NCI-H524 treated with DMSO at 0.1 percent for 48 hours (cell line): ENCODE results near the gene TWF1.
A peak's percentile ranks its signal among the peaks of the same experiment; 100 is the strongest.
"Not testable (repeated sequence)": the region's sequence is repeated elsewhere in the genome, so short reads cannot be mapped to it uniquely, and the experiment has no call there.

ENCODE experiments used
- DNase-seq: peaks from one replicate; lab custom pipeline; 2025; lab: John Stamatoyannopoulos, UW

Gene TWF1

GRCh38 chr12:43805149-43805859, 813 bp downstream of the TWF1 start:
- DNase-seq: no peak

- no peak for DNase-seq
These were observed 8.4 kb downstream of the TWF1 start for GRCh38 chr12:43797561-43798217.

- no peak for DNase-seq
These were observed 10.3 kb downstream of the TWF1 start for GRCh38 chr12:43795716-43796280.

GRCh38 chr12:43789941-43790340, 16.2 kb downstream of the TWF1 start:
- DNase-seq: no peak

GRCh38 chr12:43786899-43787693, 19.0 kb downstream of the TWF1 start:
- DNase-seq: no peak

- DNase-seq: no peak
These were observed 29.6 kb downstream of the TWF1 start for GRCh38 chr12:43776498-43776897.

- DNase-seq: no peak
These were observed 39.8 kb downstream of the TWF1 start for GRCh38 chr12:43766291-43766690.

- no peak for DNase-seq
These were observed 41.6 kb downstream of the TWF1 start for GRCh38 chr12:43764528-43764927.

GRCh38 chr12:43763769-43764168, 42.3 kb downstream of the TWF1 start:
- DNase-seq: no peak

GRCh38 chr12:43762596-43762995, 43.5 kb downstream of the TWF1 start:
- DNase-seq: no peak

GRCh38 chr12:43761500-43761899, 44.6 kb downstream of the TWF1 start:
- no peak for DNase-seq

- DNase-seq: no peak
These were observed 45.7 kb downstream of the TWF1 start for GRCh38 chr12:43760396-43760795.

GRCh38 chr12:43758728-43759563, 47.2 kb downstream of the TWF1 start, which contains the start of the genes IRAK4 and PUS7L:
TSS of gene IRAK4 (plus strand) at chr12:43758951. CDS start at chr12:43768112, 9,161 bp downstream.
TSS of gene PUS7L (minus strand) at chr12:43758790. CDS start at chr12:43755245, 3,545 bp downstream.
- DNase-seq: peak; percentile 89

GRCh38 chr12:43758247-43758727, 47.8 kb downstream of the TWF1 start:
- DNase-seq: no peak

GRCh38 chr12:43754015-43754414, 52.1 kb downstream of the TWF1 start:
- DNase-seq: no peak

- not testable (repeated sequence) for DNase-seq
These were observed 54.8 kb downstream of the TWF1 start for GRCh38 chr12:43751360-43751759.

- no peak for DNase-seq
These were observed 55.3 kb downstream of the TWF1 start for GRCh38 chr12:43750814-43751213.

- no peak for DNase-seq
These were observed 57.1 kb downstream of the TWF1 start for GRCh38 chr12:43749016-43749415.

GRCh38 chr12:43744826-43745225, 61.3 kb downstream of the TWF1 start:
- DNase-seq: no peak
